Panc1 (cell line): ENCODE data around the gene UPK1B. TPM values are rescaled to one million over a fixed set of nuclear protein-coding genes. Genes with fewer than 3 reads are reported as not detected.

Experiments used
- ATAC-seq: fragments of 200-7000 bp; cut with Tn5 transposase; 2 replicates; pipeline ENCODE4 v1.9.1; 2020; ENCODE audit warnings: mild to moderate bottlenecking, moderate library complexity
- BruUV-seq: library from RNA; stranded (reverse); fragments of 400-500 nt; replicated peaks from 2 replicates; lab custom pipeline; 2021; lab: Mats Ljungman, UMichigan
- CTCF ChIA-PET: fragments of 300-600 bp; sonication (Branson Sonifier 250); formaldehyde crosslinking; loops from one replicate; lab custom pipeline; 2022; ENCODE audit warnings: antibody characterized with exemption; lab: Charles Lee
- POLR2A ChIA-PET: fragments of 300-600 bp; sonication (Branson Sonifier 250); formaldehyde crosslinking; loops from one replicate; lab custom pipeline; 2022; ENCODE audit warnings: antibody characterized with exemption; lab: Charles Lee
- DNase-seq: peaks from one replicate; pipeline ENCODE4 v3.0.0-alpha.2; 2010; ENCODE audit warnings: low read depth, low spot score
- H3K27ac ChIP-seq: 2 replicates; pipeline ENCODE4 v1.5.1; 2011; ENCODE audit warnings: mild to moderate bottlenecking, low read length, inconsistent platforms
- H3K27me3 ChIP-seq: fragments of 200-500 bp; sonication (Bioruptor generic); 2 replicates; pipeline ENCODE4 v1.6.0; 2014; ENCODE audit warnings: low read length, inconsistent platforms; ENCODE audit not compliant: control insufficient read depth, insufficient read depth
- H3K36me3 ChIP-seq: fragments of 200-500 bp; sonication (Bioruptor generic); 2 replicates; pipeline ENCODE4 v1.5.1; 2014; ENCODE audit warnings: inconsistent platforms, mild to moderate bottlenecking, low read length, moderate library complexity; ENCODE audit not compliant: control insufficient read depth, insufficient read depth
- H3K4me1 ChIP-seq: 2 replicates; pipeline ENCODE4 v1.5.1; 2011; ENCODE audit warnings: inconsistent platforms, mild to moderate bottlenecking, low read length, moderate library complexity; ENCODE audit not compliant: control insufficient read depth, insufficient read depth
- H3K4me3 ChIP-seq, 2 experiments: 2 replicates each; pipeline ENCODE4 v1.5.1; 2011 to 2012; ENCODE audit warnings: low read depth in 2 of 2, low read length in 2 of 2, mild to moderate bottlenecking in 2 of 2, inconsistent platforms in 1 of 2, moderate library complexity in 1 of 2
- H3K9me3 ChIP-seq: fragments of 200-500 bp; sonication (Bioruptor generic); 2 replicates; pipeline ENCODE4 v1.5.1; 2014; ENCODE audit warnings: low read depth, mild to moderate bottlenecking, inconsistent platforms, low read length, moderate library complexity; ENCODE audit not compliant: control insufficient read depth, insufficient read depth
- CTCF ChIP-seq: fragments of 450-650 bp; IDR thresholded peaks from 2 replicates; pipeline ENCODE4 v1.5.1; 2017; ENCODE audit warnings: mild to moderate bottlenecking
- POLR2AphosphoS5 ChIP-seq: IDR thresholded peaks from 2 replicates; pipeline ENCODE4 v1.6.1; 2012; ENCODE audit warnings: mild to moderate bottlenecking, low read depth, low read length, moderate library complexity
- REST ChIP-seq, 2 experiments: IDR thresholded peaks; 2 replicates each; pipeline ENCODE4 v1.6.1; 2011 to 2012; ENCODE audit warnings: low read depth in 2 of 2, control low read depth in 1 of 2, low read length in 1 of 2, mild to moderate bottlenecking in 1 of 2, moderate library complexity in 1 of 2; ENCODE audit not compliant: insufficient read depth in 1 of 2
- SIN3A ChIP-seq: IDR thresholded peaks from 2 replicates; pipeline ENCODE4 v1.6.1; 2012; ENCODE audit warnings: low read depth, mild to moderate bottlenecking, low read length, moderate library complexity, borderline replicate concordance; ENCODE audit not compliant: insufficient read depth
- TCF7L2 ChIP-seq: IDR thresholded peaks from 2 replicates; pipeline ENCODE4 v1.6.1; 2011; ENCODE audit warnings: mild to moderate bottlenecking, low read depth, low read length, inconsistent platforms
- in situ Hi-C: cut with HindIII; loops from 2 replicates; pipeline ENCODE4 v1.10.0; 2016; ENCODE audit warnings: low sequenced_read_pairs, low pct_unique_long_range_greater_than_20kb
- intact Hi-C: fragments of 100-400 bp; cut with micrococcal nuclease; formaldehyde crosslinking; loops from one replicate; pipeline ENCODE4 v1.10.0; 2022; ENCODE audit not compliant: unreplicated experiment
- total RNA-seq: library from RNA; stranded (reverse); gene quantifications from one replicate; pipeline ENCODE4 v1.2.1, GENCODE V29; 2021; ENCODE audit not compliant: unreplicated experiment

UPK1B gene
- total RNA-seq, 1 experiment from 2014 or later, result 4.4 TPM

- H3K9me3 ChIP-seq, result no peaks in the 10 kb centered on the region
- no peak overlapping the region for H3K27ac ChIP-seq
- ChIA-PET POLR2A (no interaction called here), CTCF (interaction anchor here (0.6 kb wide), 1 partner anchor 67 kb away, joined by 4 read pairs; no protein-coding TSS in a partner anchor)
- TF ChIP-seq TCF7L2, result no peak
- no peaks in the 10 kb centered on the region for H3K4me1 ChIP-seq
- H3K27me3 ChIP-seq, result no peaks in the 10 kb centered on the region
- DNase-seq (no peak), ATAC-seq (no peak)
- in situ Hi-C loops, result no loop called here
- intact Hi-C loops, result no loop called here
- BruUV-seq, result no TSS peak
- H3K36me3 ChIP-seq, result peaks cover 9% of the 10 kb centered on the region
- H3K4me3 ChIP-seq, result no peak overlapping the region
These were observed 47.7 kb downstream of the UPK1B start for GRCh38 chr3:119220970-119221667.

GRCh38 chr3:119221779-119222320, 48.5 kb downstream of the UPK1B start:
- ChIA-PET CTCF (interaction anchor here (0.6 kb wide), 1 partner anchor 68 kb away, joined by 4 read pairs; no protein-coding TSS in a partner anchor), POLR2A (no interaction called here)
- Histone ChIP-seq H3K4me1 (no peaks in the 10 kb centered on the region), H3K27me3 (no peaks in the 10 kb centered on the region), H3K27ac (no peak overlapping the region), H3K9me3 (no peaks in the 10 kb centered on the region), H3K4me3 (no peak overlapping the region), H3K36me3 (peaks cover 9% of the 10 kb centered on the region)
- DNase-seq (no peak), ATAC-seq (no peak)
- intact Hi-C loops (no loop called here), in situ Hi-C loops (no loop called here)
- TF ChIP-seq POLR2AphosphoS5 (no peak), SIN3A (no peak), REST (IDR thresholded peaks at IDR 0.05; ENCODE audit: insufficient read depth in 1 of 2, low read depth in 2 of 2, low read length in 1 of 2) (no peak), CTCF (no peak), TCF7L2 (no peak)
- no TSS peak for BruUV-seq

- BruUV-seq, result no TSS peak
- CTCF ChIA-PET, result no interaction called here
- no peak for ATAC-seq
These were observed 49.0 kb downstream of the UPK1B start for GRCh38 chr3:119222391-119222790.

More at GRCh38 chr3:119222391-119222790, 49.0 kb downstream of the UPK1B start:
- no peaks in the 10 kb centered on the region for H3K4me1 ChIP-seq
- no peaks in the 10 kb centered on the region for H3K9me3 ChIP-seq
- in situ Hi-C loops, result no loop called here
- no peaks in the 10 kb centered on the region for H3K27me3 ChIP-seq
- intact Hi-C loops, result no loop called here
- no peak overlapping the region for H3K27ac ChIP-seq
- peaks cover 9% of the 10 kb centered on the region for H3K36me3 ChIP-seq
- no peak for DNase-seq
- POLR2A ChIA-PET, result no interaction called here
- no peak for TF ChIP-seq CTCF
- TF ChIP-seq SIN3A, result no peak
- TF ChIP-seq POLR2AphosphoS5, result no peak
- no peak overlapping the region for H3K4me3 ChIP-seq
